GM23338 (cell line): Measurements from ENCODE around the gene HRK. TPM values are rescaled to one million over a fixed set of nuclear protein-coding genes. Genes with fewer than 3 reads are reported as not detected.

Experiments
- ATAC-seq: fragments of 200-7000 bp; cut with Tn5 transposase; 3 replicates; pipeline ENCODE4 v1.9.1; 2020
- DNase-seq: peaks from one replicate; pipeline ENCODE4 v3.0.0-alpha.2; 2015; ENCODE audit warnings: low spot score
- H2AFZ ChIP-seq: fragments of 200-600 bp; sonication (generic); 2 replicates; pipeline ENCODE4 v1.8.0; 2016; ENCODE audit warnings: antibody characterized with exemption, mild to moderate bottlenecking, moderate library complexity
- H3F3A ChIP-seq: fragments of 200-600 bp; sonication (generic); replicated peaks from 2 replicates; pipeline ENCODE4 v1.8.0; 2017; ENCODE audit warnings: antibody characterized with exemption, mixed run types, low read depth
- H3K27ac ChIP-seq: fragments of 200-600 bp; sonication (generic); 2 replicates; pipeline ENCODE4 v1.6.1; 2016; ENCODE audit warnings: low read depth
- H3K27me3 ChIP-seq: fragments of 200-600 bp; sonication (generic); 2 replicates; pipeline ENCODE4 v1.8.0; 2016; ENCODE audit warnings: mild to moderate bottlenecking, mixed run types, moderate library complexity; ENCODE audit not compliant: insufficient read depth
- H3K36me3 ChIP-seq: fragments of 200-600 bp; sonication (generic); 2 replicates; pipeline ENCODE4 v1.8.0; 2016; ENCODE audit warnings: mild to moderate bottlenecking; ENCODE audit not compliant: insufficient read depth
- H3K4me1 ChIP-seq: fragments of 200-600 bp; sonication (generic); 2 replicates; pipeline ENCODE4 v1.8.0; 2016; ENCODE audit warnings: mild to moderate bottlenecking, moderate library complexity; ENCODE audit not compliant: insufficient read depth
- H3K4me2 ChIP-seq: fragments of 200-600 bp; sonication (generic); 2 replicates; pipeline ENCODE4 v1.7.1; 2017; ENCODE audit warnings: mixed run types
- H3K4me3 ChIP-seq: fragments of 200-600 bp; sonication (generic); 2 replicates; pipeline ENCODE4 v1.6.1; 2016; ENCODE audit warnings: mixed run types
- H3K79me2 ChIP-seq: fragments of 200-600 bp; sonication (generic); replicated peaks from 2 replicates; pipeline ENCODE4 v1.8.0; 2017; ENCODE audit warnings: mild to moderate bottlenecking; ENCODE audit not compliant: insufficient read depth
- H3K9me2 ChIP-seq: fragments of 200-600 bp; sonication (generic); 2 replicates; pipeline ENCODE4 v1.8.0; 2017; ENCODE audit not compliant: insufficient read depth
- H4K20me1 ChIP-seq: fragments of 200-600 bp; sonication (generic); replicated peaks from 2 replicates; pipeline ENCODE4 v1.8.0; 2017; ENCODE audit warnings: mild to moderate bottlenecking; ENCODE audit not compliant: insufficient read depth
- H3K27ac Mint-ChIP-seq: 2 replicates; pipeline ENCODE4 v1.8.0; 2020; ENCODE audit warnings: inconsistent platforms, mild to moderate bottlenecking, moderate library complexity, mixed read lengths
- H3K27me3 Mint-ChIP-seq: 3 replicates; pipeline ENCODE4 v1.8.0; 2022; ENCODE audit warnings: low read depth, mild to moderate bottlenecking, moderate library complexity, mixed read lengths, inconsistent platforms; ENCODE audit not compliant: insufficient read depth, poor library complexity
- H3K36me3 Mint-ChIP-seq: 3 replicates; pipeline ENCODE4 v1.8.0; 2021; ENCODE audit warnings: low read depth, mild to moderate bottlenecking, inconsistent platforms, moderate library complexity, mixed read lengths
- H3K4me1 Mint-ChIP-seq: 3 replicates; pipeline ENCODE4 v1.8.0; 2020; ENCODE audit warnings: mild to moderate bottlenecking, inconsistent platforms, mixed read lengths
- H3K4me3 Mint-ChIP-seq: 3 replicates; pipeline ENCODE4 v1.8.0; 2021; ENCODE audit warnings: moderate library complexity, mild to moderate bottlenecking, inconsistent platforms, mixed read lengths
- H3K9me3 Mint-ChIP-seq: 3 replicates; pipeline ENCODE4 v1.8.0; 2020; ENCODE audit warnings: moderate library complexity, mild to moderate bottlenecking, inconsistent platforms, mixed read lengths
- CREB1 ChIP-seq: fragments of 250-450 bp; sonication (Bioruptor Pico); IDR thresholded peaks from 2 replicates; pipeline ENCODE4 v1.5.0; 2020; ENCODE audit warnings: low read depth, mild to moderate bottlenecking, moderate library complexity
- EZH2 ChIP-seq: fragments of 200-600 bp; sonication (generic); IDR thresholded peaks from one replicate; pipeline ENCODE4 v1.8.0; 2017; ENCODE audit warnings: antibody characterized with exemption, mild to moderate bottlenecking, low read depth; ENCODE audit not compliant: unreplicated experiment
- JUNB ChIP-seq: IDR thresholded peaks from one replicate; pipeline ENCODE4 v1.6.1; 2016; ENCODE audit warnings: antibody characterized with exemption; ENCODE audit not compliant: unreplicated experiment
- STAT1 ChIP-seq: IDR thresholded peaks from one replicate; pipeline ENCODE4 v1.6.1; 2016; ENCODE audit warnings: antibody characterized with exemption; ENCODE audit not compliant: unreplicated experiment
- ZNF114 ChIP-seq: fragments of 250-450 bp; sonication (Bioruptor Pico); IDR thresholded peaks from 2 replicates; pipeline ENCODE4 v1.5.0; 2020; ENCODE audit warnings: mild to moderate bottlenecking, moderate library complexity
- polyA plus RNA-seq: library from polyadenylated mRNA; unstranded; fragments of >200 nt; fragmentation: Nextera tagmentation; extraction: Ambion mirVana; gene quantifications from 2 replicates; pipeline ENCODE4 v1.2.1, GENCODE V29; 2016
- total RNA-seq: library from RNA; depleted of rRNA; stranded (reverse); fragments of >200 nt; shearing (Covaris generic); gene quantifications from 2 replicates; pipeline ENCODE4 v1.2.3, GENCODE V29; 2014
- TF ChIP-seq, protein P1 (sequence below), 2 experiments: fragments of 200-600 bp in 1 of 2; sonication (generic) in 1 of 2; conservative IDR thresholded peaks; 2 replicates each; pipeline versions ENCODE4 v1.5.1 to v1.6.1; 2016 to 2017; ENCODE audit warnings: antibody characterized with exemption in 2 of 2, low read depth in 2 of 2, mild to moderate bottlenecking in 2 of 2, moderate library complexity in 1 of 2
- TF ChIP-seq, protein P2 (sequence below): IDR thresholded peaks from 2 replicates; pipeline ENCODE4 v1.6.1; 2016; ENCODE audit warnings: antibody characterized with exemption
- TF ChIP-seq, protein P3 (sequence below): IDR thresholded peaks from one replicate; pipeline ENCODE4 v1.6.1; 2018; ENCODE audit warnings: antibody characterized with exemption; ENCODE audit not compliant: unreplicated experiment

HRK gene
- total and polyA plus RNA-seq, 2 experiments from 2014 or later, result 1.7 to 1.9 TPM

DNA sequence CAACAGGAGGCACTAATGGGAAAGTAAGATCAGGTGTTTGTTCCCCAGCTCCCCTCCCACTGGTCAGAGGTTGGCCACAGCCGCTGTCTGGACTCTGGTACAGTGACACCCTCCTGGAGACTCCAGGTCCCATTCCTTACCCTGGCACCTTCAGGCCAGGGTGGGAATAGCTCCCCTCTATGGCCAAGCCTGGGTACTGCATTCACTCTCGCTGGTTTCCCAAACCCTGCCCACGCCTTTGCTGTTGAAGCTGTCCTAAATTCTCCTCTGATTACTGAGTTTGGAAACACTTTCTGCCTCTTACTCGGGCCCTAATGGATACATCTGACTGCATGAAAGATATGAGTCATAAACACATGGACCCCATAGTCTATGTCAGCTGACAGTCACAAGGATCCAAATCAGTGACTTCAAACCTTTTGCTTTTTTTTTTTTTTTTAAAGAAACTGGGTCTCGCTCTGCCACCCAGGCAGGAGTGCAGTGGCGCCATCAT, 17.9 kb downstream of the HRK start:
- Histone ChIP-seq H4K20me1 (no peaks in the 10 kb centered on the region; the same call in 1 of the 2 replicates), H3K4me1 (peaks cover 26% of the 10 kb centered on the region), H2AFZ (no peak overlapping the region), H3K4me2 (no peak overlapping the region), H3K79me2 (no peaks in the 10 kb centered on the region), H3K36me3 (no peaks in the 10 kb centered on the region), H3K27me3 (no peaks in the 10 kb centered on the region), H3K4me3 (no peak overlapping the region), H3K9me2 (no peaks in the 10 kb centered on the region), H3F3A (no peaks in the 10 kb centered on the region), H3K27ac (no peak overlapping the region)
- TF ChIP-seq, protein P1, sequence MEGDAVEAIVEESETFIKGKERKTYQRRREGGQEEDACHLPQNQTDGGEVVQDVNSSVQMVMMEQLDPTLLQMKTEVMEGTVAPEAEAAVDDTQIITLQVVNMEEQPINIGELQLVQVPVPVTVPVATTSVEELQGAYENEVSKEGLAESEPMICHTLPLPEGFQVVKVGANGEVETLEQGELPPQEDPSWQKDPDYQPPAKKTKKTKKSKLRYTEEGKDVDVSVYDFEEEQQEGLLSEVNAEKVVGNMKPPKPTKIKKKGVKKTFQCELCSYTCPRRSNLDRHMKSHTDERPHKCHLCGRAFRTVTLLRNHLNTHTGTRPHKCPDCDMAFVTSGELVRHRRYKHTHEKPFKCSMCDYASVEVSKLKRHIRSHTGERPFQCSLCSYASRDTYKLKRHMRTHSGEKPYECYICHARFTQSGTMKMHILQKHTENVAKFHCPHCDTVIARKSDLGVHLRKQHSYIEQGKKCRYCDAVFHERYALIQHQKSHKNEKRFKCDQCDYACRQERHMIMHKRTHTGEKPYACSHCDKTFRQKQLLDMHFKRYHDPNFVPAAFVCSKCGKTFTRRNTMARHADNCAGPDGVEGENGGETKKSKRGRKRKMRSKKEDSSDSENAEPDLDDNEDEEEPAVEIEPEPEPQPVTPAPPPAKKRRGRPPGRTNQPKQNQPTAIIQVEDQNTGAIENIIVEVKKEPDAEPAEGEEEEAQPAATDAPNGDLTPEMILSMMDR (conservative IDR thresholded peaks at IDR 0.05; ENCODE audit: low read depth in 2 of 2), result peak; percentile 81 to 84
- TF ChIP-seq JUNB, result no peak
- H3K4me3 Mint-ChIP-seq, result no peak overlapping the region
- H3K9me3 Mint-ChIP-seq, result no peaks in the 10 kb centered on the region
- H3K27me3 Mint-ChIP-seq, result peaks cover 5% of the 10 kb centered on the region
- peak; percentile 92 for ATAC-seq
- no peaks in the 10 kb centered on the region for H3K36me3 Mint-ChIP-seq
- H3K4me1 Mint-ChIP-seq, result peaks cover 27% of the 10 kb centered on the region
- peak; percentile 82 for DNase-seq
- H3K27ac Mint-ChIP-seq, result no peak overlapping the region

DNA sequence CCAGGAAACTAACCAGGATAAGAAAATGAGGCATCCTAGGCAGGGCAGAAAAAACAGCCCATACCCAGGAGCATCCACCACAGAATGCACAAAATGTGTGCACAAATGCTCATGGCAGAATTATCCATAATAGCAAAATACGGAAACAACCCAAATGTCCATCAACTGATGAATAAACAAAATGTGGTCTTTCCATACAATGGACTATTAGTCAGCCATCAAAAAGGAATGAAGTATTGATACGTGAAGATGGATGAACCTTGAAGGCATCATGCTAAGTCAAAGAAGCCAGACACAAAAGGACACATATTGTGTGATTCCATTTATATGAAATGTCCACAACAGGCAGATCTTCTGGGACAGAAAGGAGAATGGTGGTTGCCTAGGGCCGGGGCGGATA, 19.1 kb downstream of the HRK start:
- peaks cover 32% of the 10 kb centered on the region for H3K4me1 Mint-ChIP-seq
- Histone ChIP-seq H2AFZ (no peak overlapping the region), H3K36me3 (no peaks in the 10 kb centered on the region), H3K27ac (no peak overlapping the region), H3K4me2 (no peak overlapping the region), H3K79me2 (no peaks in the 10 kb centered on the region), H4K20me1 (peaks cover 4% of the 10 kb centered on the region; the same call in 1 of the 2 replicates), H3F3A (no peaks in the 10 kb centered on the region), H3K4me3 (no peak overlapping the region), H3K4me1 (peaks cover 26% of the 10 kb centered on the region), H3K9me2 (no peaks in the 10 kb centered on the region), H3K27me3 (no peaks in the 10 kb centered on the region)
- no peaks in the 10 kb centered on the region for H3K36me3 Mint-ChIP-seq
- H3K9me3 Mint-ChIP-seq, result no peaks in the 10 kb centered on the region
- TF ChIP-seq CREB1 (CRISPR knock-in tag), result no peak
- no peak for ATAC-seq
- no peak overlapping the region for H3K4me3 Mint-ChIP-seq
- no peak overlapping the region for H3K27ac Mint-ChIP-seq
- DNase-seq, result no peak
- H3K27me3 Mint-ChIP-seq, result peaks cover 8% of the 10 kb centered on the region

DNA sequence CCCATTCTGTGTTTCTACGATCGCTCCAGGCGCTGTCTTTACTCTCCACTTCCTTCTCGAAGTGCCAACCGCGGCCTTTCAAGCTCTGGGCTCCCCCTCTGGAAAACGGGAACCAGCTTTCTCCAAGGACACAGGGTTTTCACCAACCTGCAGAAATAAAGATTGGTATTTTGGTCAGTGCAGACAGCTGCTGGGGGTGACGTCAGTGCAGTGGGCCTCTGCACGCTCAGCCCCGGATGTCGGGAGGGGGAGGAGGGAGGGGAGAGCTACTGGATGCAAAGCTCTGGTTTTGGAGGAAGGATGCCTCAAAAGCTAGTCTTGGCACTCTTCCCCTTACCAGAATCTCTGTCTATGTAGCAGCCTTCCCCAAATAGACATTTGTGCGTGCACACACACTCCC, 19.9 kb downstream of the HRK start:
- H3K4me1 Mint-ChIP-seq, result peaks cover 32% of the 10 kb centered on the region
- H3K4me1 ChIP-seq, result peaks cover 26% of the 10 kb centered on the region
- no peaks in the 10 kb centered on the region for H3F3A ChIP-seq
- H2AFZ ChIP-seq, result no peak overlapping the region
- H3K27ac ChIP-seq, result no peak overlapping the region
- no peak overlapping the region for H3K27ac Mint-ChIP-seq
- no peaks in the 10 kb centered on the region for H3K36me3 Mint-ChIP-seq
- peaks cover 4% of the 10 kb centered on the region; the same call in 1 of the 2 replicates for H4K20me1 ChIP-seq
- no peak overlapping the region for H3K4me3 ChIP-seq
- peaks cover 8% of the 10 kb centered on the region for H3K27me3 Mint-ChIP-seq
- H3K9me2 ChIP-seq, result no peaks in the 10 kb centered on the region
- ATAC-seq (no peak), DNase-seq (no peak)
- no peaks in the 10 kb centered on the region for H3K9me3 Mint-ChIP-seq
- H3K27me3 ChIP-seq, result no peaks in the 10 kb centered on the region
- H3K4me2 ChIP-seq, result no peak overlapping the region
- no peaks in the 10 kb centered on the region for H3K36me3 ChIP-seq
- no peak overlapping the region for H3K4me3 Mint-ChIP-seq
- no peaks in the 10 kb centered on the region for H3K79me2 ChIP-seq
- TF ChIP-seq EZH2 (no peak), CREB1 (CRISPR knock-in tag) (no peak), ZNF114 (no peak), STAT1 (no peak)
- TF ChIP-seq, protein P2, sequence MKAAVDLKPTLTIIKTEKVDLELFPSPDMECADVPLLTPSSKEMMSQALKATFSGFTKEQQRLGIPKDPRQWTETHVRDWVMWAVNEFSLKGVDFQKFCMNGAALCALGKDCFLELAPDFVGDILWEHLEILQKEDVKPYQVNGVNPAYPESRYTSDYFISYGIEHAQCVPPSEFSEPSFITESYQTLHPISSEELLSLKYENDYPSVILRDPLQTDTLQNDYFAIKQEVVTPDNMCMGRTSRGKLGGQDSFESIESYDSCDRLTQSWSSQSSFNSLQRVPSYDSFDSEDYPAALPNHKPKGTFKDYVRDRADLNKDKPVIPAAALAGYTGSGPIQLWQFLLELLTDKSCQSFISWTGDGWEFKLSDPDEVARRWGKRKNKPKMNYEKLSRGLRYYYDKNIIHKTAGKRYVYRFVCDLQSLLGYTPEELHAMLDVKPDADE, result no peak
- TF ChIP-seq, protein P1 (conservative IDR thresholded peaks at IDR 0.05; ENCODE audit: low read depth in 2 of 2), result no peak
- TF ChIP-seq, protein P3, sequence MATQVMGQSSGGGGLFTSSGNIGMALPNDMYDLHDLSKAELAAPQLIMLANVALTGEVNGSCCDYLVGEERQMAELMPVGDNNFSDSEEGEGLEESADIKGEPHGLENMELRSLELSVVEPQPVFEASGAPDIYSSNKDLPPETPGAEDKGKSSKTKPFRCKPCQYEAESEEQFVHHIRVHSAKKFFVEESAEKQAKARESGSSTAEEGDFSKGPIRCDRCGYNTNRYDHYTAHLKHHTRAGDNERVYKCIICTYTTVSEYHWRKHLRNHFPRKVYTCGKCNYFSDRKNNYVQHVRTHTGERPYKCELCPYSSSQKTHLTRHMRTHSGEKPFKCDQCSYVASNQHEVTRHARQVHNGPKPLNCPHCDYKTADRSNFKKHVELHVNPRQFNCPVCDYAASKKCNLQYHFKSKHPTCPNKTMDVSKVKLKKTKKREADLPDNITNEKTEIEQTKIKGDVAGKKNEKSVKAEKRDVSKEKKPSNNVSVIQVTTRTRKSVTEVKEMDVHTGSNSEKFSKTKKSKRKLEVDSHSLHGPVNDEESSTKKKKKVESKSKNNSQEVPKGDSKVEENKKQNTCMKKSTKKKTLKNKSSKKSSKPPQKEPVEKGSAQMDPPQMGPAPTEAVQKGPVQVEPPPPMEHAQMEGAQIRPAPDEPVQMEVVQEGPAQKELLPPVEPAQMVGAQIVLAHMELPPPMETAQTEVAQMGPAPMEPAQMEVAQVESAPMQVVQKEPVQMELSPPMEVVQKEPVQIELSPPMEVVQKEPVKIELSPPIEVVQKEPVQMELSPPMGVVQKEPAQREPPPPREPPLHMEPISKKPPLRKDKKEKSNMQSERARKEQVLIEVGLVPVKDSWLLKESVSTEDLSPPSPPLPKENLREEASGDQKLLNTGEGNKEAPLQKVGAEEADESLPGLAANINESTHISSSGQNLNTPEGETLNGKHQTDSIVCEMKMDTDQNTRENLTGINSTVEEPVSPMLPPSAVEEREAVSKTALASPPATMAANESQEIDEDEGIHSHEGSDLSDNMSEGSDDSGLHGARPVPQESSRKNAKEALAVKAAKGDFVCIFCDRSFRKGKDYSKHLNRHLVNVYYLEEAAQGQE, result no peak
